ENCODE measurements around the gene PLD3. TPM values are rescaled to one million over a fixed set of nuclear protein-coding genes. Genes with fewer than 3 reads are reported as not detected.

PLD3 gene
- total RNA-seq, 1 donor from 2014 or later, result 280 TPM

Other genes starting within 250 kb of the PLD3 start
- gene MAP3K10, start 157.3 kb upstream of the PLD3 start, total RNA-seq (ENCODE audit: insufficient read depth, low replicate concordance), result 3.9 TPM
- gene TTC9B, start 130.3 kb upstream of the PLD3 start, total RNA-seq (ENCODE audit: insufficient read depth, low replicate concordance), result not detected
- gene CCNP, start 122.0 kb upstream of the PLD3 start, total RNA-seq (ENCODE audit: insufficient read depth, low replicate concordance), result not detected
- gene AKT2, start 63.4 kb upstream of the PLD3 start, total RNA-seq (ENCODE audit: insufficient read depth, low replicate concordance), result 81.6 TPM
- gene C19orf47, start 298 bp upstream of the PLD3 start, total RNA-seq (ENCODE audit: insufficient read depth, low replicate concordance), result 3.4 TPM
- gene HIPK4, start 41.5 kb downstream of the PLD3 start, total RNA-seq (ENCODE audit: insufficient read depth, low replicate concordance), result 0.72 TPM
- gene PRX, start 64.7 kb downstream of the PLD3 start, total RNA-seq (ENCODE audit: insufficient read depth, low replicate concordance), result 2.6 TPM
- gene SERTAD1, start 77.3 kb downstream of the PLD3 start, total RNA-seq (ENCODE audit: insufficient read depth, low replicate concordance), result 17.1 TPM
- gene SERTAD3, start 95.6 kb downstream of the PLD3 start, total RNA-seq (ENCODE audit: insufficient read depth, low replicate concordance), result 37.1 TPM
- gene BLVRB, start 117.0 kb downstream of the PLD3 start, total RNA-seq (ENCODE audit: insufficient read depth, low replicate concordance), result 92.9 TPM
- gene SPTBN4, start 118.3 kb downstream of the PLD3 start, total RNA-seq (ENCODE audit: insufficient read depth, low replicate concordance), result 5.8 TPM
- gene SHKBP1, start 228.2 kb downstream of the PLD3 start, total RNA-seq (ENCODE audit: insufficient read depth, low replicate concordance), result 6.3 TPM